K562 (cell line): Measurements from ENCODE around the gene SNPH. TPM values are rescaled to one million over a fixed set of nuclear protein-coding genes. Genes with fewer than 3 reads are reported as not detected.

Experiments used
- CBFA2T2 ChIP-seq: fragments of 450-650 bp; conservative IDR thresholded peaks from 2 replicates; pipeline ENCODE4 v1.6.1; 2017; ENCODE audit warnings: mild to moderate bottlenecking
- E2F3 ChIP-seq: fragments of 250-450 bp; sonication (Bioruptor Pico); IDR thresholded peaks from 2 replicates; pipeline ENCODE4 v1.4.0; 2020; ENCODE audit warnings: mild to moderate bottlenecking
- EZH2 ChIP-seq: IDR thresholded peaks from 2 replicates; pipeline ENCODE4 v1.6.1; 2012; ENCODE audit warnings: low read depth, mild to moderate bottlenecking, inconsistent platforms, low read length, borderline replicate concordance
- ID3 ChIP-seq, 2 experiments: fragments of 250-450 bp in 1 of 2; fragments of 450-650 bp in 1 of 2; sonication (Bioruptor Pico) in 1 of 2; IDR thresholded peaks; 2 replicates each; pipeline versions ENCODE4 v1.6.1 to v1.8.0; 2016 to 2021; ENCODE audit warnings: mild to moderate bottlenecking in 2 of 2, moderate library complexity in 2 of 2, missing compliant biosample characterization in 1 of 2, missing genetic modification characterization in 1 of 2
- IRF2 ChIP-seq: sonication (generic); formaldehyde crosslinking; IDR thresholded peaks from 2 replicates; pipeline ENCODE4 v1.8.1; 2022; ENCODE audit warnings: mild to moderate bottlenecking, missing genetic modification reagents
- MEIS2 ChIP-seq: fragments of 450-650 bp; IDR thresholded peaks from 2 replicates; pipeline ENCODE4 v1.6.1; 2014; ENCODE audit warnings: mild to moderate bottlenecking; ENCODE audit not compliant: partially characterized antibody
- NR2C2 ChIP-seq, 2 experiments: fragments of 200-800 bp in 1 of 2; sonication (Bioruptor generic) in 1 of 2; sonication (generic) in 1 of 2; formaldehyde crosslinking in 1 of 2; IDR thresholded peaks; 2 replicates each; pipeline versions ENCODE4 v1.6.1 to v1.8.0; 2016 to 2022; ENCODE audit warnings: mild to moderate bottlenecking in 1 of 2, missing compliant biosample characterization in 1 of 2, missing genetic modification characterization in 1 of 2, missing genetic modification reagents in 1 of 2
- PKNOX1 ChIP-seq: fragments of 450-650 bp; IDR thresholded peaks from 2 replicates; pipeline ENCODE4 v1.6.1; 2016
- SNIP1 ChIP-seq: fragments of 450-650 bp; IDR thresholded peaks from 2 replicates; pipeline ENCODE4 v1.7.1; 2017; ENCODE audit warnings: low read depth, mild to moderate bottlenecking
- SPI1 ChIP-seq: IDR thresholded peaks from 2 replicates; pipeline ENCODE4 v1.6.1; 2011; ENCODE audit warnings: low read depth, low read length, control low read depth, borderline replicate concordance
- THAP12 ChIP-seq: fragments of 250-450 bp; sonication (Bioruptor Pico); IDR thresholded peaks from 2 replicates; pipeline ENCODE4 v1.9.0; 2021; ENCODE audit warnings: mild to moderate bottlenecking, inconsistent platforms
- U2AF1 ChIP-seq: fragments of 200-400 bp; formaldehyde crosslinking; optimal IDR thresholded peaks from 2 replicates; pipeline ENCODE3; 2017; ENCODE audit warnings: mild to moderate bottlenecking, low read depth, low read length, moderate library complexity
- ZNF174 ChIP-seq: fragments of 250-450 bp; sonication (Bioruptor Pico); IDR thresholded peaks from 2 replicates; pipeline ENCODE4 v1.4.0; 2020; ENCODE audit warnings: mild to moderate bottlenecking
- ZNF3 ChIP-seq: fragments of 250-450 bp; sonication (Bioruptor Pico); IDR thresholded peaks from 2 replicates; pipeline ENCODE4 v1.5.0; 2021; ENCODE audit warnings: mild to moderate bottlenecking, moderate library complexity
- ZNF311 ChIP-seq: fragments of 250-450 bp; sonication (Bioruptor Pico); IDR thresholded peaks from 2 replicates; pipeline ENCODE4 v1.4.0; 2020; ENCODE audit warnings: mild to moderate bottlenecking, moderate library complexity
- polyA plus RNA-seq, 8 experiments: library from polyadenylated mRNA; depleted of rRNA in 4 of 8; stranded (reverse) in 5 of 8; unstranded in 3 of 8; fragments of >200 nt; fragmentation: Nextera tagmentation in 2 of 8; fragmentation: Illumina TruSeq in 1 of 8; extraction: Ambion mirVana in 2 of 8; extraction: Trizol in 1 of 8; gene quantifications; 2 replicates each; pipeline versions ENCODE4 v1.2.1 to v1.2.3, GENCODE V29; 2011 to 2014; ENCODE audit warnings: inconsistent platforms in 1 of 8, missing spikeins in 1 of 8
- total RNA-seq, 7 experiments: library from RNA; depleted of rRNA in 6 of 7; stranded (reverse); fragments of >200 nt in 6 of 7; fragmentation: Illumina TruSeq in 2 of 7; extraction: Trizol in 2 of 7; gene quantifications; 2 replicates each; pipeline versions ENCODE4 v1.2.1 to v1.2.3, GENCODE V29; 2011 to 2021; ENCODE audit warnings: low replicate concordance in 1 of 7
- TF ChIP-seq, protein P1 (sequence below), 2 experiments: IDR thresholded peaks in 1 of 2; conservative IDR thresholded peaks in 1 of 2; 2 replicates each; pipeline ENCODE4 v1.6.1; 2016; ENCODE audit warnings: low read depth in 2 of 2, mild to moderate bottlenecking in 1 of 2, missing compliant biosample characterization in 1 of 2, missing genetic modification characterization in 1 of 2, moderate library complexity in 1 of 2
- TF ChIP-seq, protein P2 (sequence below), 3 experiments: IDR thresholded peaks in 2 of 3; conservative IDR thresholded peaks in 1 of 3; 2 replicates each; pipeline ENCODE4 v1.5.1; 2011 to 2012; ENCODE audit warnings: low read length in 3 of 3, mild to moderate bottlenecking in 3 of 3, control low read depth in 2 of 3, improper control_type of control experiment in 1 of 3, inconsistent platforms in 1 of 3, low read depth in 1 of 3, mixed read lengths in 1 of 3, moderate library complexity in 1 of 3; ENCODE audit not compliant: insufficient read depth in 2 of 3

The SNPH gene
- total and polyA plus RNA-seq, 9 of the 15 experiments (the other 6 are each of a cell fraction or from before 2014, with no cell fraction given) = 0.03 to 4.2 (median 1.4) TPM

- TF ChIP-seq, protein P1, sequence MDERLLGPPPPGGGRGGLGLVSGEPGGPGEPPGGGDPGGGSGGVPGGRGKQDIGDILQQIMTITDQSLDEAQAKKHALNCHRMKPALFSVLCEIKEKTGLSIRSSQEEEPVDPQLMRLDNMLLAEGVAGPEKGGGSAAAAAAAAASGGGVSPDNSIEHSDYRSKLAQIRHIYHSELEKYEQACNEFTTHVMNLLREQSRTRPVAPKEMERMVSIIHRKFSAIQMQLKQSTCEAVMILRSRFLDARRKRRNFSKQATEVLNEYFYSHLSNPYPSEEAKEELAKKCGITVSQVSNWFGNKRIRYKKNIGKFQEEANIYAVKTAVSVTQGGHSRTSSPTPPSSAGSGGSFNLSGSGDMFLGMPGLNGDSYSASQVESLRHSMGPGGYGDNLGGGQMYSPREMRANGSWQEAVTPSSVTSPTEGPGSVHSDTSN (CRISPR knock-in tag; IDR thresholded peaks at IDR 0.05; ENCODE audit: low read depth) = no peak
- TF ChIP-seq, protein P1 (tag; conservative IDR thresholded peaks at IDR 0.05; ENCODE audit: low read depth) = no peak
- TF ChIP-seq SNIP1 (no peak), IRF2 (CRISPR knock-in tag) (no peak), NR2C2 (CRISPR knock-in tag; IDR thresholded peaks at IDR 0.05) (no peak), NR2C2 (tag; IDR thresholded peaks at IDR 0.05) (no peak), E2F3 (CRISPR knock-in tag) (no peak), CBFA2T2 (peak; percentile 64), MEIS2 (peak; percentile 81), ZNF174 (CRISPR knock-in tag) (no peak), THAP12 (CRISPR knock-in tag) (no peak), PKNOX1 (peak; percentile 78), ZNF3 (CRISPR knock-in tag) (no peak), U2AF1 (no peak), SPI1 (no peak), EZH2 (no peak), ZNF311 (CRISPR knock-in tag) (no peak), ID3 (CRISPR knock-in tag; IDR thresholded peaks at IDR 0.05) (no peak), ID3 (tag; IDR thresholded peaks at IDR 0.05) (0 out of 2 replicates have a peak, but pooled peaks have one; percentile 18)
- TF ChIP-seq, protein P2, sequence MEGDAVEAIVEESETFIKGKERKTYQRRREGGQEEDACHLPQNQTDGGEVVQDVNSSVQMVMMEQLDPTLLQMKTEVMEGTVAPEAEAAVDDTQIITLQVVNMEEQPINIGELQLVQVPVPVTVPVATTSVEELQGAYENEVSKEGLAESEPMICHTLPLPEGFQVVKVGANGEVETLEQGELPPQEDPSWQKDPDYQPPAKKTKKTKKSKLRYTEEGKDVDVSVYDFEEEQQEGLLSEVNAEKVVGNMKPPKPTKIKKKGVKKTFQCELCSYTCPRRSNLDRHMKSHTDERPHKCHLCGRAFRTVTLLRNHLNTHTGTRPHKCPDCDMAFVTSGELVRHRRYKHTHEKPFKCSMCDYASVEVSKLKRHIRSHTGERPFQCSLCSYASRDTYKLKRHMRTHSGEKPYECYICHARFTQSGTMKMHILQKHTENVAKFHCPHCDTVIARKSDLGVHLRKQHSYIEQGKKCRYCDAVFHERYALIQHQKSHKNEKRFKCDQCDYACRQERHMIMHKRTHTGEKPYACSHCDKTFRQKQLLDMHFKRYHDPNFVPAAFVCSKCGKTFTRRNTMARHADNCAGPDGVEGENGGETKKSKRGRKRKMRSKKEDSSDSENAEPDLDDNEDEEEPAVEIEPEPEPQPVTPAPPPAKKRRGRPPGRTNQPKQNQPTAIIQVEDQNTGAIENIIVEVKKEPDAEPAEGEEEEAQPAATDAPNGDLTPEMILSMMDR (IDR thresholded peaks at IDR 0.05 in 2 of 3, conservative IDR thresholded peaks at IDR 0.05 in 1 of 3; ENCODE audit: insufficient read depth in 2 of 3, low read depth in 1 of 3, low read length in 3 of 3) = no peak
These were observed 723 bp upstream of the SNPH start (continued) for GRCh38 chr20:1265226-1265915.
